ENCODE measurements around the gene SLC12A4. TPM values are rescaled to one million over a fixed set of nuclear protein-coding genes. Genes with fewer than 3 reads are reported as not detected.

The SLC12A4 gene
- total and polyA plus RNA-seq, 4 donors, result 8.0 to 37.3 (median 17.1) TPM

- no peaks in the 10 kb centered on the region for H3K27me3 ChIP-seq (ENCODE audit: control insufficient read depth in 4 of 4, insufficient read depth in 4 of 4, low read length in 3 of 4)
- H3K36me3 ChIP-seq (ENCODE audit: control insufficient read depth in 4 of 4, insufficient read depth in 3 of 4, low read depth in 1 of 4, low read length in 3 of 4), result peaks cover 0 to 25% (median 6%) of the 10 kb centered on the region in 4 donors
- no peak for TF ChIP-seq ZBTB33 (IDR thresholded peaks at IDR 0.05)
- no peak for TF ChIP-seq RAD21 (IDR thresholded peaks at IDR 0.05)
- no peak for TF ChIP-seq RXRA (IDR thresholded peaks at IDR 0.05)
- no peak for TF ChIP-seq SP1 (IDR thresholded peaks at IDR 0.05)
- no peak for DNase-seq (ENCODE audit: low spot score)
- no peak overlapping the region for H3K27ac ChIP-seq (ENCODE audit: low read depth in 1 of 2, low read length in 2 of 2)
- H3K9ac ChIP-seq (ENCODE audit: low read depth in 1 of 2, low read length in 2 of 2), result no peak overlapping the region
- no peak overlapping the region for H3K4me3 ChIP-seq (ENCODE audit: low read depth in 1 of 3, low read length in 3 of 3)
- 92% methylated on average over 7 of the region's 7 CpGs for WGBS
- no peaks in the 10 kb centered on the region for H3K9me3 ChIP-seq (ENCODE audit: control insufficient read depth in 4 of 4, low read length in 3 of 4)
- peaks cover 4 to 20% (median 16%) of the 10 kb centered on the region in 4 donors for H3K4me1 ChIP-seq (ENCODE audit: control insufficient read depth in 4 of 4, insufficient read depth in 4 of 4, low read length in 3 of 4)
These were observed 34.6 kb downstream of the SLC12A4 start for GRCh38 chr16:67933805-67934204.

GRCh38 chr16:67932462-67932840 lies 36.0 kb downstream of the SLC12A4 start:
- H3K4me1 ChIP-seq (ENCODE audit: control insufficient read depth in 4 of 4, insufficient read depth in 4 of 4, low read length in 3 of 4), result peaks cover 3 to 20% (median 16%) of the 10 kb centered on the region in 4 donors
- H3K9me3 ChIP-seq (ENCODE audit: control insufficient read depth in 4 of 4, low read length in 3 of 4), result no peaks in the 10 kb centered on the region
- WGBS, result 96% methylated on average over 4 of the region's 4 CpGs
- H3K27ac ChIP-seq (ENCODE audit: low read depth in 1 of 2, low read length in 2 of 2), result no peak overlapping the region
- TF ChIP-seq FOXA2 (IDR thresholded peaks at IDR 0.05) (no peak), REST (IDR thresholded peaks at IDR 0.05) (no peak), RAD21 (IDR thresholded peaks at IDR 0.05) (no peak), HNF4G (IDR thresholded peaks at IDR 0.05) (no peak), GABPA (IDR thresholded peaks at IDR 0.05 in 1 of 2, conservative IDR thresholded peaks at IDR 0.05 in 1 of 2) (no peak), NR2F2 (IDR thresholded peaks at IDR 0.05) (no peak), TAF1 (conservative IDR thresholded peaks at IDR 0.05) (no peak), EGR1 (IDR thresholded peaks at IDR 0.05; ENCODE audit: low read depth in 2 of 2) (no peak), YY1 (IDR thresholded peaks at IDR 0.05) (no peak), CTCF (IDR thresholded peaks at IDR 0.05; ENCODE audit: low read depth, low read length, missing input control) (no peak), ZBTB33 (IDR thresholded peaks at IDR 0.05) (no peak), FOXA1 (IDR thresholded peaks at IDR 0.05) (no peak), HNF4A (conservative IDR thresholded peaks at IDR 0.05) (no peak), JUND (IDR thresholded peaks at IDR 0.05) (no peak), SP1 (IDR thresholded peaks at IDR 0.05) (no peak)
- no peak overlapping the region for H3K4me3 ChIP-seq (ENCODE audit: low read depth in 1 of 3, low read length in 3 of 3)
- DNase-seq (ENCODE audit: low spot score), result no peak
- no peaks in the 10 kb centered on the region for H3K27me3 ChIP-seq (ENCODE audit: control insufficient read depth in 4 of 4, insufficient read depth in 4 of 4, low read length in 3 of 4)
- H3K9ac ChIP-seq (ENCODE audit: low read depth in 1 of 2, low read length in 2 of 2), result no peak overlapping the region
- H3K36me3 ChIP-seq (ENCODE audit: control insufficient read depth in 4 of 4, insufficient read depth in 3 of 4, low read depth in 1 of 4, low read length in 3 of 4), result peaks cover 3 to 32% (median 10%) of the 10 kb centered on the region in 4 donors

Measured in liver (tissue), 9 donors.